ENCODE measurements around the gene SLN.

Gene SLN

GRCh38 chr11:107719073-107719472 is 7.2 kb upstream of the SLN start:
- DNase-seq = no peak

- DNase-seq = no peak
Observed at GRCh38 chr11:107716884-107717532, 5.2 kb upstream of the SLN start.

- no peak for DNase-seq
Observed at GRCh38 chr11:107713009-107713408, 1.2 kb upstream of the SLN start.

DNA sequence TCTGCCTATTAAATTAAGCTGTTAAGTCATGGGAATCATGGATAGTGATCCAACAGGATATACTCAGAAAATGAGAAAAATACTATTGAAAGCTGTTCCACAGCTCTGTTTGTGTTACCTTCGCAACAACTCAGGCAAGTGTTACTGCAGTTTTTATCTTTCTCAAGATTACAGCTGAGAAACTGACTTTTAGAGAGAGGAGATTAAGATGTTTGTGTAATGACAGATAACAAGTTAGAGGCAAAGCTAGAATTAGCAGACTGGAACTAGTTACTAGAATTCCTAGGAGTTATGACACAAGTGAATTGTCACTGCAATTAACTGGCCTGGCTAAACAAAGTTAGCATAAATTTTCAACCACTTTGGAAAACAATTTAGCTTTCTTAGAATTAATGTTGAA is 1.6 kb downstream of the SLN start:
- DNase-seq = no peak

GRCh38 chr11:107708792-107709191 is 3.1 kb downstream of the SLN start:
- DNase-seq = no peak

- DNase-seq = no peak
Observed at GRCh38 chr11:107707807-107708206, 4.0 kb downstream of the SLN start.

DNA sequence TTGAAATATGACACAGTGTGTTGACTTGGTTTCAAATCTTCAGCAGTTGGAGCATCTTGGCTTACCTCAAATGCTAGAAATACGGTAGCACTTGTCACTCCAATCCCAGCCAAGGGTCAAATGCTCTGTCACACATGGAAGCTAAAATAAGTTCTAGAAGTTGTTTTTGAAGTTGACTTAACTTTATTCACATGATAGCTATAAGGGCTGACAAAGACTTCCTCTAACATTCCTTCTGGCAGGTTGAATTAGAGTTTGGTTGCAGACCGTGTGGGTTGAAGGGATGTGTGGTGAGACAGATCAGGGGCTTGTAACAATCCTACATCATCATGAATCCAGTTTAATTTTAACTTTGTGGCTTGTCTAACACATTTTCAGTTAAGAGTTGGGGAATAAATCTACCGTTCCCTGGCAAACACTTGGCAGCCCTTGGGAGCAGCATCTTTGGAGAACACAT is 4.6 kb downstream of the SLN start:
- no peak for DNase-seq

DNA sequence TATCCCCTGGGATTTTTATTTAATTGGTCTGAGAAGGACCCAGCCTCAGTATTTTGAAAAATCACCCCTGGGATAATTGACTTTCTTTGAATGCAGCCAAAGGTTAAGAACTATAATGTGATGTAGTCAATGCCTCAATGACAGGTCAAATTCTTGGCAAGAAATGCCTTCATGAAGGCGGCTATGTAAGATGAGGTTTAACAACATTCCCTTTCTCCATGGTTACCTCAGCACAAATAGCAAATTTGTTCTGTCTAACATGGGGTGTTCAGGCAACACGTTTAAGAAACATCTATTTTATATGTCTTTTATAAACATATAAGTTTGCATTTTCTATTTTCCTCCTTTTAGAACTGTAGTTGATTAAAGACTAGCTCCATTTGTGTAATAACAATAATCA is 5.3 kb downstream of the SLN start:
- DNase-seq = no peak

GRCh38 chr11:107705027-107705426 is 6.8 kb downstream of the SLN start:
- DNase-seq = no peak

- DNase-seq = no peak
Observed at GRCh38 chr11:107704451-107704850, 7.4 kb downstream of the SLN start.

GRCh38 chr11:107702723-107703122 is 9.1 kb downstream of the SLN start:
- DNase-seq = no peak

- DNase-seq = no peak
Observed at GRCh38 chr11:107702109-107702660, 9.7 kb downstream of the SLN start.

- DNase-seq = no peak
Observed at GRCh38 chr11:107699371-107700285, 12.2 kb downstream of the SLN start.

DNA sequence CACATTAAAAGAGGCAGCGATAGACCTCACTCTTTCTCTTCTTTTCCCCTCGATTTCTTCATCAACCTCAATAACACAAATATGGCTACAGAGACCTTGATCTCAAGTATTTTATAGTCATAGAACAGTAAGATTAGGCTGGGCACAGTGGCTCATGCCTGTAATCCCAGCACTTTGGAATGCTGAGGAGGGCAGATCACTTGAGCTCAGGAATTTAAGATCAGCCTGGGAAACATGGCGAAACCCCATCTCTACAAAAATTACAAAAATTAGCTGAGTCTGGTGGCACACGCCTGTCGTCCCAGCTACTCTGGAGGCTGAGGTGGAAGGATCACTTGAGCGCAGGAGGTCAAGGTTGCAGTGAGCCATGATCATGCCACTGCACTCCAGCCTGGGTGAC is 14.6 kb downstream of the SLN start:
- DNase-seq = no peak

DNA sequence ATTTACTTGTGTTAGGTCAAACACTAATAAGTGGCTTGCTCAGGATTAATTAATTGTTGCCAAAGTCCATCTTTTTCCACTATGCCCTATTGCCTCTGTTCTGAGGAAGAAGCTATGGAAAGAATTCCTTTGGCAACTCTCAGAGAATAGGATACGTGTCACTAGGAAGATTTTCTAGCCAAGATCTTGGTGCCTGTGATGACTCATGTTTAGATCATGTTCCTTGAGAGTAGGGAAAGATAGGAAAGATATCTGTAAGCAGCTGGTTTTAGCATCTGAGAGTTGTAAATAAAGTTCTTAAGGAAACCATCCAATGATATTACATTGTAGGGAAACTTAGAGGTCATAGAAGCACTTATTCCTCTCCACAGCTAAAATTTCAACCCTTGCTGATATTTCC is 15.7 kb downstream of the SLN start:
- DNase-seq = no peak

DNA sequence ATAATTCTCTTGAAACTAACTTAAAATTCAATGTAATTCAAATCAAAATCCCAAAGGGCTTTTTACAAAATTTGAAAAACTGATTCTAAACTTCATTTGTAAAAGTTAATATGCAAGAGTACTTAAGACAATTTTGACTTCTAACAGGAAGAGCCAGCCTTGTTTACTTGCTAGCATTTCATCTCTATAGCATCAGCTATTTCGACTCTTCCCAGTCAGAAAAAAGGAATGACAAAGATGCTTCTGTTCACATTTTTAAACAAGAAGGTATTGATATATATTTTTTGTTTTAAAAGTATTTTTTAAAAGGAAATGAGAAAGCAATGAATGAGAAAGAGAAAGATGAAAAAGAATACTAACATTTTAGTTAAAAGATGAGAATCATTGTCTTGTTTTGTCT is 16.4 kb downstream of the SLN start:
- no peak for DNase-seq

GRCh38 chr11:107691000-107691750 is 20.7 kb downstream of the SLN start:
- DNase-seq = no peak

DNA sequence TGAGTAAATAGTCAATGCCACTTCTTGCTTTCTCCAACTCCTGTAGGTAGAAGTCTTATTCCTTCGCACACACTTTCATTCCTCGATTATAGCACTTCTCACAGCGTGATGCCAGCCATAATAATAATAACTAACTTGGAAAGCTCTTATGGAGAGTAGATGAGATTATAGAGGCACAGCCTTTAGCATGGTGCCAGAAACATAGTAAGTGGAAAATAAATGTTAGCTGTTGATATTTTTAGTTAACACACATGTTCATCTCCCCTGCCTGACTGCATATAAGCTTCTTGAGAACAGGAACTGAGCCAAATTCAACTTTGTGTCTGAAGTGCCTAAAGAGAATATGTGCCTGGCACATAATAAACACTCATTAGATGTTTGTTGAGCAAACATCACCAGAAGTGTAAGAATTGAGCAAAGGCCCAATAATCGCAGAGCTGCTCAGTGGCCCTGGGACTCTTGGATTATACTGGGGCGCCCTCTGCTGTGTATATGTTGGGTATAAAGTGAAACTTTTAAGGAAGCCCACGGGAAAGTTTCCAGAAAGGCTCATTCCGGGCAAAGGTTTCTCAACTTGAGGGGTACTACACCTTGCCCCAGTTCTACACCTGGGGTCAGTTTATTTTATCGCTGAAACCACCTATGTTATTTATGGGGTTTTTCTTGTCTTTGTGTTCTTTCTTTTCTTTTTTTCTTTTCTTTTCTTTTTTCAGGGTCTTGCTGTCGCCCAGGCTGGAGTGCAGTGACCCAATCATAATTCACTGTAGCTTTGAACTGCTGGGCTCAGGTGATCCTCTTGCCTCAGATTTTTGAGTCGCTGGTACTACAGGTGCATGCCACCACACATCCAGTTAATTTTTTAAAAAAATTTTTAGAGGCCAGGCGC is 22.3 kb downstream of the SLN start:
- no peak for DNase-seq

DNA sequence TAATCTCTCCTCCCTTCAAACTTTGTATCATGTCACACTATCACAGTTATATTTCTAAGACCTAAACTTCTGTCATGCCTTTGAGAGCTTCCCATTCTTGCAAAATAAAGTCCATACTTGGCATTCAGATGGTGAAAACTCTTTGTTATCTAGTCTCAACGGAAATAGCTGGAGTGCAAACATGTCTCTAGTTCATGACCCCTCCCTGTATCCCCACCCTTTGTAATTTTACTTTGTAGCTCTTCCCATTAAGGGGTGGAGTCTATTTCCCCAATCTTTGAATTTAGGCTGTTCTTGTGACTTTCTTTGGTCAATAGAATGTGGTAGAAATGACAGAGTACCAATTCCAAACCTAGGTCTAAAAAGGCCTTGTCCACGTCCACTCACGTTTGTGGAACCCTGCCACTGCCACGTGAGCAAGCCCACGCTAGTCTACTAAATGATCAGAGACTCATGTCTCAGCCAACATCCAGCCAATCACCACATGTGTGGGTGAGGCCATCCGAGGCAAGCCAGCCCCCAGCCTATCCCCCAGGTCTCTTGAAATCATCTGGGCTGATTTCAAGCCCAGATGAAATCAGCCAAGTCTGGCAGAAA is 23.4 kb downstream of the SLN start:
- no peak for DNase-seq

GRCh38 chr11:107683807-107684206 is 28.0 kb downstream of the SLN start:
- no peak for DNase-seq

GRCh38 chr11:107683061-107683460 is 28.8 kb downstream of the SLN start:
- DNase-seq = no peak

DNA sequence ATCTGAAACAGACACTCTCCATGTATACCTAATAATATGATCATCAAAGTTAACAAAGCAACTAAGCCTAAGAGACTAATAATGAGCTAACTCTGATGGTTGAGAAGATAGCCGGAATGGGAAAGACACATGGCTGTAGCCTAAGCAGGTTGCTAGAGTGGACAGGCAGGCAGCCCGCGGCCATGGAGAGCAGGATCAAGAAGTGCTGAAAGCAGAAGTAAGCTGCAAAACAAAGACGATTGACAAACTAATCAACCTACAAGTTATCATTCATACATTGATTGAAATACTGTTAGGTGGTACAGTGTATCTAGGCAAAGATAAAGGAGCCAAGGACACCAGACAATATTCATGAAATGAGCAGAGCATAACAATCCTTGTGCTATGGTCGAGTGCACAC is 29.3 kb downstream of the SLN start:
- no peak for DNase-seq

Measured in NK-92 treated with Interleukin-12 subunit alpha and Interleukin-12 subunit beta, amount 100 ng/mL, for 24 hours (cell line).